Keratinocyte (primary cell): ENCODE measurements around the gene RPS6KA5.

Experiments used
- EZH2 ChIP-seq: IDR thresholded peaks from one replicate; pipeline ENCODE4 v1.6.1; 2012; ENCODE audit warnings: inconsistent platforms, mild to moderate bottlenecking, low read length, moderate library complexity
- TF ChIP-seq, protein P1 (sequence below), 3 experiments: IDR thresholded peaks in 1 of 3; conservative IDR thresholded peaks in 1 of 3; optimal IDR thresholded peaks in 1 of 3; 2 replicates in 2 of 3; 3 replicates in 1 of 3; pipeline versions ENCODE3 to v1.5.1; 2011; ENCODE audit warnings: low read length in 3 of 3, mild to moderate bottlenecking in 3 of 3, moderate library complexity in 2 of 3, control low read depth in 1 of 3, inconsistent platforms in 1 of 3; ENCODE audit not compliant: insufficient read depth in 2 of 3; ENCODE audit errors: extremely low read depth in 1 of 3

GRCh38 chr14:90938615-90939014, 121.8 kb downstream of the RPS6KA5 start:
- TF ChIP-seq EZH2: no peak
- TF ChIP-seq, protein P1, sequence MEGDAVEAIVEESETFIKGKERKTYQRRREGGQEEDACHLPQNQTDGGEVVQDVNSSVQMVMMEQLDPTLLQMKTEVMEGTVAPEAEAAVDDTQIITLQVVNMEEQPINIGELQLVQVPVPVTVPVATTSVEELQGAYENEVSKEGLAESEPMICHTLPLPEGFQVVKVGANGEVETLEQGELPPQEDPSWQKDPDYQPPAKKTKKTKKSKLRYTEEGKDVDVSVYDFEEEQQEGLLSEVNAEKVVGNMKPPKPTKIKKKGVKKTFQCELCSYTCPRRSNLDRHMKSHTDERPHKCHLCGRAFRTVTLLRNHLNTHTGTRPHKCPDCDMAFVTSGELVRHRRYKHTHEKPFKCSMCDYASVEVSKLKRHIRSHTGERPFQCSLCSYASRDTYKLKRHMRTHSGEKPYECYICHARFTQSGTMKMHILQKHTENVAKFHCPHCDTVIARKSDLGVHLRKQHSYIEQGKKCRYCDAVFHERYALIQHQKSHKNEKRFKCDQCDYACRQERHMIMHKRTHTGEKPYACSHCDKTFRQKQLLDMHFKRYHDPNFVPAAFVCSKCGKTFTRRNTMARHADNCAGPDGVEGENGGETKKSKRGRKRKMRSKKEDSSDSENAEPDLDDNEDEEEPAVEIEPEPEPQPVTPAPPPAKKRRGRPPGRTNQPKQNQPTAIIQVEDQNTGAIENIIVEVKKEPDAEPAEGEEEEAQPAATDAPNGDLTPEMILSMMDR (optimal IDR thresholded peaks at IDR 0.05 in 1 of 3, IDR thresholded peaks at IDR 0.05 in 1 of 3, conservative IDR thresholded peaks at IDR 0.05 in 1 of 3; ENCODE audit: extremely low read depth in 1 of 3, insufficient read depth in 2 of 3, low read length in 3 of 3): no peak
